ENCODE data around the gene HINT3.

HINT3 gene

GRCh38 chr6:125985979-125986300 is 29.4 kb downstream of the HINT3 start:
- DNase-seq (ENCODE audit: low read depth): no peak
- no peak for TF ChIP-seq CTCF (IDR thresholded peaks at IDR 0.05; ENCODE audit: control insufficient read depth, extremely low read depth, insufficient read depth)
- H3K4me3 ChIP-seq (ENCODE audit: low read depth, low read length): peak overlapping the region; percentile 79

DNA sequence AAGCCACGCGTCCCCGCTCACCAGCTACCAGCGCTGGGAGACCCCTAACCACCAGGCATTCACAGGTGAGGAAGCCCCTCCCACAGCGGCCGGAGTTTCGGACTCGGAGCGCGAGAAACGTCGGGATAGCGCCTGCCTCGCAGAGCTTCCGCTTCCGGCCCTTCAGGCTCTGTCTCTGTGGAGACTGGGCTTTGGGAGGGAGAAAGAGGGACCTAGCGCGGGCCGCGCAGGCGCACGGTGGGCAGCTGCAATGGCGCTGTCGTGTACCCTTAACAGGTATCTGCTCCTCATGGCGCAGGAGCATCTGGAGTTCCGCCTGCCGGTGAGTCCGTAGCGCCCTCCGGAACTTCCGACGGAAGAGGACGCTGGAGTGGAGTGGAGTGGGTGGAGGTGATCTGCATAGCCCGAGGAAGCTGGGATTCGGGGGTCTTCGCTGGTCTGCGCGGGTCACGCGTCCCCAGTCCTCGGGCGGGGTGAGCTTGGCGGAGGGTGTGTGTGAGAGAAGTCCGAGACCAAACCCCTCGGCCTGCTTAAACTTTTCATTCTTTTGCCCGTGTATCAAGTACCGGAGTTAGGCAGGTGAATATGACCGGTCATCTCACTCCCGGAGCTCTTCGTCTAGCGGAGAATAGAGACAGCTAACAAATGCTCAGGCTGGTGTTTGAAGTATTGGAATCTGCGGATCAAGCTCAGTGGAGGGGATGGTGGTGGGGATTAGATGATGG is 29.9 kb downstream of the HINT3 start, which contains the start of gene TRMT11:
Gene TRMT11, plus strand, starts transcription at position 240 of the 725 bp plus-strand sequence. Its CDS starts 11 bp downstream, at position 251.
- peak; percentile 81 for DNase-seq (ENCODE audit: low read depth)
- no peak for TF ChIP-seq CTCF (IDR thresholded peaks at IDR 0.05; ENCODE audit: control insufficient read depth, extremely low read depth, insufficient read depth)
- peak within 1 kb of the TSS; percentile 79 for H3K4me3 ChIP-seq (ENCODE audit: low read depth, low read length)

DNA sequence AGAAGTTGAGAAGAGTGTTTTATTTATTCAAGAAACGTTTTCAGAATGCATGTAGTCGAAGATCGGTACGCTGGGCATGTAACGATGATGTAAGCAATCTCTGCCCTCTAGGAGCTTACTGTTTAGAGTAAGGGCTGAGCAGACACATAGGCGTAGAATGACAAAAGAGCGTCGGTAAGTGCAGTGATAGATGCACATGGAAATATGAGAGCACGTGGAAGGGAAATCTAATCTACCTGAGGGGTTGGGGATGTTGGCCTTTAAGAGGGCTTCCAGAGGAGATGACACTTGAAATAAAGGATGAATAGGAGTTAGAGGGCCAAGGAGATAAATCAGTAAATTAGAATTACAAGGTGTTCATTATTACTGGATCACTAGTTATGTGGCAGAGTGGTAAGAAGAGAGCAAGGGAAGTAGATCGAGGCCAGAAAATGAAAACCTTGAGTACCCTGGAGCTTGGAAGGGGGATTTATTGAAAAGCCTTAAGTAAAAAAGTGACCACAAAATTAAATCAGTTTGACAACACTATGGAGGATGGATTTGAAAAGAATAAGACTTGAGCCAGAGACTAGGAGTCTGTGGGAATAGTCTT is 30.6 kb downstream of the HINT3 start:
- H3K4me3 ChIP-seq (ENCODE audit: low read depth, low read length): peak overlapping the region; percentile 79
- no peak for TF ChIP-seq CTCF (IDR thresholded peaks at IDR 0.05; ENCODE audit: control insufficient read depth, extremely low read depth, insufficient read depth)
- no peak for DNase-seq (ENCODE audit: low read depth)

DNA sequence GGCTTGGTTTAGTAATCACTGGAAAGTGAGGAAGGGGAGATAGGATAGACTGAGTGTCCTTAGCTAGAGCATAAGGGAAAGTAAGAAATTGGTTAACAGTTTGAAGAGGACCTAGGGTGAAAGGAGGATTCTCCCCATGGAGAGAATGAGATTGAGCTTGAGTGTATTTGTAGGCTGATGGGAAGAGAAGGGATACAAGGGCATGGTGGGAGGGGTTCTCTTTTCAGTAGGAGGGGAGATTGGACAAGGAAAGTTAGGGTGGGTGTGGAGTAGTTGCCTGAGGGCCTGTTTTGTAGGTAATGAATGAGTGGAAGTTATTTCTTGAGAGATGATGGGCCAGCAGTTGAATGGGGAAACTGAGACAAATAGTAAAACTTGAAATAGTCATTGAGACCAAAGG is 31.7 kb downstream of the HINT3 start:
- H3K4me3 ChIP-seq (ENCODE audit: low read depth, low read length): no peak overlapping the region
- no peak for DNase-seq (ENCODE audit: low read depth)

DNA sequence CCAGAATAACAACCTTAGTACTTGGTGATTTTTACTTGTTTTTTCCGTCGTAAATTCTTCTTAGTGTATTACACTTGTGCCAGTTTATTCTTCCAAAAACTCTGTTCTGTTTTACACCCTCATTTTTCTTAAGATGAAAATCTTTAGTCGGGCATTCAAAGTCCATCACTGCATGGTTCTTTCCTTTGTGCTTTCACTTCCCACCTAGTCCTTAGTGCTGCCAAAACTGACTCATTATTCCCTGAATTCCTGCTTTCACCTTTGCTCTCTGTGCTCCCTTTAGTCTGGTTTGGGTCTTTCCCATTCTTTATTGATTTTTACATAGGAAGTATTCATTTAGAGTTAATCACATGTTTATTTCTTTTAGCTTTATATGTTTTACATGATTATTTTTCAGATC is 33.1 kb downstream of the HINT3 start:
- DNase-seq (ENCODE audit: low read depth): no peak
- H3K4me3 ChIP-seq (ENCODE audit: low read depth, low read length): no peak overlapping the region
- TF ChIP-seq CTCF (IDR thresholded peaks at IDR 0.05; ENCODE audit: control insufficient read depth, extremely low read depth, insufficient read depth): no peak

More for the DNA sequence above, 31.7 kb downstream of the HINT3 start:
- no peak for TF ChIP-seq CTCF (IDR thresholded peaks at IDR 0.05; ENCODE audit: control insufficient read depth, extremely low read depth, insufficient read depth)

GRCh38 chr6:125991653-125992052 is 35.1 kb downstream of the HINT3 start:
- TF ChIP-seq CTCF (IDR thresholded peaks at IDR 0.05; ENCODE audit: control insufficient read depth, extremely low read depth, insufficient read depth): no peak
- peak; percentile 56 for DNase-seq (ENCODE audit: low read depth)
- H3K4me3 ChIP-seq (ENCODE audit: low read depth, low read length): peak overlapping the region; percentile 25; the same call in 1 of the 2 replicates

Data from LNCaP clone FGC (cell line).